Measurements from ENCODE around the gene BACH2. TPM values are rescaled to one million over a fixed set of nuclear protein-coding genes. Genes with fewer than 3 reads are reported as not detected.

BACH2 gene
- total RNA-seq, 2 experiments from 2014 or later, result 157 to 170 TPM

DNA sequence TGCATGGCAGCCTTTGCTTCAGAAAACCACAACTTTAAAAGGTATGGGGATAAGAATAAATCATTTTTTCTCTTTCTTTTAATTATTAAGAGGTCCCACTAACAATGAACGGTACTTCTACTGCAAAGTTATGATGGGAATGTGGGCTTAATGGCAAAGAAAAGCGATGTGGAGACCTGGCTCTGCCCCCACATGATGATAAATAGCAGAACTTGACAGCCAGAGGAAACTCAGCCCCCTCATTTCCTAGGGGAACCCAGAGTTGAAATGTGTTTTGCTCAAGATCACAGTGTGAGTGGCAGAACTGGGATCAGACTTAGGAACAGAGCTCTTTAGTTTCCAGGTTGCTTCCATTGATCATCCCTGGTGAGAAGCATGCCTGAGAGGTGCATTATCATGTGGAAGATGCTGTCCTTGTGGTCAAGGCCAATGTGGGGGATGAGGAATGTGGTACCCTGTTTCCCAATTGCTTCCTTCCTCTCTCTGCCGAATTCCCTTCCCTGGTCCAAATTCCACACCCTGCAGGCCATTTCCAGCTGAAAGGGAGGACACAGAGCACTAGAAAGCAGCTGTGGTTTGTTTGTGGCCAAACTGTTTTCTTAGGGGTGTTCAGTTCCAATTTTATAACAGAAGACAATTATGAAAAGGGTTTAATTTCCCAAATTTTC is 66.0 kb downstream of the BACH2 start:
- H3K27me3 ChIP-seq (ENCODE audit: control insufficient read depth in 1 of 2, insufficient read depth in 2 of 2, low read length in 2 of 2), result no peaks in the 10 kb centered on the region
- intact Hi-C loops (cut with DNase I, micrococcal nuclease), result loop anchor here in 1 of 2 experiments (5.0 kb wide), 2 partner anchors 38 to 57 kb away; no protein-coding TSS in a partner anchor
- H3K4me1 ChIP-seq (ENCODE audit: insufficient read depth, low read length), result peaks cover 46% of the 10 kb centered on the region
- POLR2A ChIA-PET, result interaction anchor here (0.9 to 1.4 kb wide), 3 partner anchors 10 to 44 kb away, joined by 4 read pairs; no protein-coding TSS in a partner anchor
- TF ChIP-seq, protein P1, sequence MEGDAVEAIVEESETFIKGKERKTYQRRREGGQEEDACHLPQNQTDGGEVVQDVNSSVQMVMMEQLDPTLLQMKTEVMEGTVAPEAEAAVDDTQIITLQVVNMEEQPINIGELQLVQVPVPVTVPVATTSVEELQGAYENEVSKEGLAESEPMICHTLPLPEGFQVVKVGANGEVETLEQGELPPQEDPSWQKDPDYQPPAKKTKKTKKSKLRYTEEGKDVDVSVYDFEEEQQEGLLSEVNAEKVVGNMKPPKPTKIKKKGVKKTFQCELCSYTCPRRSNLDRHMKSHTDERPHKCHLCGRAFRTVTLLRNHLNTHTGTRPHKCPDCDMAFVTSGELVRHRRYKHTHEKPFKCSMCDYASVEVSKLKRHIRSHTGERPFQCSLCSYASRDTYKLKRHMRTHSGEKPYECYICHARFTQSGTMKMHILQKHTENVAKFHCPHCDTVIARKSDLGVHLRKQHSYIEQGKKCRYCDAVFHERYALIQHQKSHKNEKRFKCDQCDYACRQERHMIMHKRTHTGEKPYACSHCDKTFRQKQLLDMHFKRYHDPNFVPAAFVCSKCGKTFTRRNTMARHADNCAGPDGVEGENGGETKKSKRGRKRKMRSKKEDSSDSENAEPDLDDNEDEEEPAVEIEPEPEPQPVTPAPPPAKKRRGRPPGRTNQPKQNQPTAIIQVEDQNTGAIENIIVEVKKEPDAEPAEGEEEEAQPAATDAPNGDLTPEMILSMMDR (IDR thresholded peaks at IDR 0.05), result no peak
- H3K4me3 ChIP-seq (ENCODE audit: low read length), result no peak overlapping the region
- peak overlapping the region; percentile 96 for H3K27ac Mint-ChIP-seq
- no peaks in the 10 kb centered on the region for H3K9me3 ChIP-seq (ENCODE audit: control insufficient read depth in 1 of 2, insufficient read depth in 1 of 2, low read length in 2 of 2)
- H3K27me3 Mint-ChIP-seq, result no peaks in the 10 kb centered on the region
- DNase-seq (no peak), ATAC-seq (ENCODE audit: poor library complexity) (no peak)
- peak overlapping the region in 1 of 2 donors; percentile 80 for H3K27ac ChIP-seq (ENCODE audit: low read depth in 1 of 2, low read length in 2 of 2)
- H3K4me3 Mint-ChIP-seq, result peak overlapping the region; percentile 40
- peaks cover 25% of the 10 kb centered on the region for H3K36me3 Mint-ChIP-seq (ENCODE audit: low read depth)
- CTCF ChIA-PET, result no interaction called here
- no peaks in the 10 kb centered on the region for H3K36me3 ChIP-seq (ENCODE audit: insufficient read depth, low read length)
- H3K9me3 Mint-ChIP-seq, result no peaks in the 10 kb centered on the region
- H3K4me1 Mint-ChIP-seq (ENCODE audit: low read depth), result peaks cover 97% of the 10 kb centered on the region

- no peaks in the 10 kb centered on the region for H3K9me3 ChIP-seq (ENCODE audit: control insufficient read depth in 1 of 2, insufficient read depth in 1 of 2, low read length in 2 of 2)
- POLR2A ChIA-PET, result interaction anchor here (1.0 to 3.4 kb wide), 3 partner anchors 10 to 67 kb away, joined by 4 to 10 read pairs (median 5); partner anchors contain the start of gene BACH2
- TF ChIP-seq, protein P1 (IDR thresholded peaks at IDR 0.05), result no peak
- H3K4me1 ChIP-seq (ENCODE audit: insufficient read depth, low read length), result peaks cover 35% of the 10 kb centered on the region
- Mint-ChIP-seq H3K27ac (peak overlapping the region; percentile 96), H3K4me3 (peak overlapping the region; percentile 54), H3K9me3 (no peaks in the 10 kb centered on the region), H3K4me1 (ENCODE audit: low read depth) (peaks cover 91% of the 10 kb centered on the region), H3K27me3 (no peaks in the 10 kb centered on the region), H3K36me3 (ENCODE audit: low read depth) (peaks cover 26% of the 10 kb centered on the region)
- H3K4me3 ChIP-seq (ENCODE audit: low read length), result no peak overlapping the region
- CTCF ChIA-PET, result no interaction called here
- peak overlapping the region in 1 of 2 donors; percentile 7 for H3K27ac ChIP-seq (ENCODE audit: low read depth in 1 of 2, low read length in 2 of 2)
- no peaks in the 10 kb centered on the region for H3K27me3 ChIP-seq (ENCODE audit: control insufficient read depth in 1 of 2, insufficient read depth in 2 of 2, low read length in 2 of 2)
- DNase-seq, result no peak
- intact Hi-C loops (cut with DNase I, micrococcal nuclease), result loop anchor here (5.0 kb wide), 4 partner anchors 37 to 58 kb away; no protein-coding TSS in a partner anchor
- no peak for ATAC-seq (ENCODE audit: poor library complexity)
- no peaks in the 10 kb centered on the region for H3K36me3 ChIP-seq (ENCODE audit: insufficient read depth, low read length)
These were observed 67.2 kb downstream of the BACH2 start for GRCh38 chr6:90229331-90230010.

DNA sequence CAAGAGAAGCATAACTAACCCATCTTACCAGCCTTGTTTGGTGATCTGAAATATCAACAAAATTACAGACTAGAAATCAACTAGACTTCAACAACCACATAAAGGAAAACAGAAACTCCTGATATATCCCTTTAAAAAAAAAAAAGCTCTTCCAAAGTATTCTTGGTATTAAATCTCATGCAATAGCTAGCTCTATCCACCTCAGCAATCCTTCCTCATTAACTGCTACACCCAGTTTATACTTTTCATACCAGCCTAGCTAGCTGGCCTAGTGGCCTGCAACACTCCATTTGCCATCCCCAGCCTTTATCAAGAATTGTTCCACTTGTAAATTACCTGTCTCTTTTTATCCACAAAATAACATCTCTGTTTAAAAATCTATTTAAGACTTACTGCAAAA is 69.0 kb downstream of the BACH2 start:
- peaks cover 4% of the 10 kb centered on the region for H3K9me3 Mint-ChIP-seq
- ChIA-PET CTCF (interaction anchor here (1.1 kb wide), 1 partner anchor 165 kb away, joined by 3 read pairs; no protein-coding TSS in a partner anchor), POLR2A (interaction anchor here (1.0 to 3.4 kb wide), 4 partner anchors 11 to 69 kb away, joined by 3 to 13 read pairs (median 7); partner anchors contain the start of gene BACH2)
- Histone ChIP-seq H3K36me3 (ENCODE audit: insufficient read depth, low read length) (no peaks in the 10 kb centered on the region), H3K4me1 (ENCODE audit: insufficient read depth, low read length) (peaks cover 18% of the 10 kb centered on the region), H3K4me3 (ENCODE audit: low read length) (no peak overlapping the region), H3K27ac (ENCODE audit: low read depth in 1 of 2, low read length in 2 of 2) (no peak overlapping the region), H3K27me3 (ENCODE audit: control insufficient read depth in 1 of 2, insufficient read depth in 2 of 2, low read length in 2 of 2) (no peaks in the 10 kb centered on the region), H3K9me3 (ENCODE audit: control insufficient read depth in 1 of 2, insufficient read depth in 1 of 2, low read length in 2 of 2) (peaks cover 8% of the 10 kb centered on the region in 2 experiments)
- peaks cover 83% of the 10 kb centered on the region for H3K4me1 Mint-ChIP-seq (ENCODE audit: low read depth)
- intact Hi-C loops (cut with DNase I, micrococcal nuclease), result loop anchor here in 1 of 2 experiments (5.0 kb wide), 2 partner anchors 40 to 45 kb away; no protein-coding TSS in a partner anchor
- peaks cover 34% of the 10 kb centered on the region for H3K36me3 Mint-ChIP-seq (ENCODE audit: low read depth)
- no peak overlapping the region for H3K4me3 Mint-ChIP-seq
- no peak for ATAC-seq (ENCODE audit: poor library complexity)
- peak overlapping the region; percentile 96 for H3K27ac Mint-ChIP-seq
- H3K27me3 Mint-ChIP-seq, result no peaks in the 10 kb centered on the region
- TF ChIP-seq, protein P1 (IDR thresholded peaks at IDR 0.05), result no peak
- no peak for DNase-seq
